Keratinocyte (primary cell): ENCODE data around the gene CDH22.

ENCODE experiments used
- EZH2 ChIP-seq: IDR thresholded peaks from one replicate; pipeline ENCODE4 v1.6.1; 2012; ENCODE audit warnings: inconsistent platforms, mild to moderate bottlenecking, low read length, moderate library complexity
- TF ChIP-seq, protein P1 (sequence below), 3 experiments: IDR thresholded peaks in 1 of 3; conservative IDR thresholded peaks in 1 of 3; optimal IDR thresholded peaks in 1 of 3; 2 replicates in 2 of 3; 3 replicates in 1 of 3; pipeline versions ENCODE3 to v1.5.1; 2011; ENCODE audit warnings: low read length in 3 of 3, mild to moderate bottlenecking in 3 of 3, moderate library complexity in 2 of 3, control low read depth in 1 of 3, inconsistent platforms in 1 of 3; ENCODE audit not compliant: insufficient read depth in 2 of 3; ENCODE audit errors: extremely low read depth in 1 of 3

DNA sequence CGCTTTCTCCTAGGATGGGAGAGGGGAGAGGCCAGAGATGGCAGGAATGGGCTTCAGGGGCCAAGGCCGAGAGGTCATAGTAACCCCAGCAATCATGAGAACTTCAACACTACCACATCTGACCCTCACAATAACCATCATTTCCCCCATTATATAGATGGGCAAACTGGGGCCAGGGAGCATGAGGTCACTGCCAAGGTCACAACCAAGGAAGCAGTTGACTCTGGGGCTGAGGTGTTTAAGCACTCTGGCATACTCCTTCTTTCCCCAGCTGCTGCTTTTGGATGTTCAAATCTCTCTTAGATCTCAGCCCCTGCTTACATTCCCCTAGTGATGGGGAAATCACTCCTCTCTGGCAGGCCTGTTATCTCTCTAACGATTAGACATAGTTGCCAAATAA, 39.6 kb downstream of the CDH22 start:
- TF ChIP-seq, protein P1, sequence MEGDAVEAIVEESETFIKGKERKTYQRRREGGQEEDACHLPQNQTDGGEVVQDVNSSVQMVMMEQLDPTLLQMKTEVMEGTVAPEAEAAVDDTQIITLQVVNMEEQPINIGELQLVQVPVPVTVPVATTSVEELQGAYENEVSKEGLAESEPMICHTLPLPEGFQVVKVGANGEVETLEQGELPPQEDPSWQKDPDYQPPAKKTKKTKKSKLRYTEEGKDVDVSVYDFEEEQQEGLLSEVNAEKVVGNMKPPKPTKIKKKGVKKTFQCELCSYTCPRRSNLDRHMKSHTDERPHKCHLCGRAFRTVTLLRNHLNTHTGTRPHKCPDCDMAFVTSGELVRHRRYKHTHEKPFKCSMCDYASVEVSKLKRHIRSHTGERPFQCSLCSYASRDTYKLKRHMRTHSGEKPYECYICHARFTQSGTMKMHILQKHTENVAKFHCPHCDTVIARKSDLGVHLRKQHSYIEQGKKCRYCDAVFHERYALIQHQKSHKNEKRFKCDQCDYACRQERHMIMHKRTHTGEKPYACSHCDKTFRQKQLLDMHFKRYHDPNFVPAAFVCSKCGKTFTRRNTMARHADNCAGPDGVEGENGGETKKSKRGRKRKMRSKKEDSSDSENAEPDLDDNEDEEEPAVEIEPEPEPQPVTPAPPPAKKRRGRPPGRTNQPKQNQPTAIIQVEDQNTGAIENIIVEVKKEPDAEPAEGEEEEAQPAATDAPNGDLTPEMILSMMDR (optimal IDR thresholded peaks at IDR 0.05 in 1 of 3, IDR thresholded peaks at IDR 0.05 in 1 of 3, conservative IDR thresholded peaks at IDR 0.05 in 1 of 3; ENCODE audit: extremely low read depth in 1 of 3, insufficient read depth in 2 of 3, low read length in 3 of 3), result no peak
- no peak for TF ChIP-seq EZH2
